Uterus (tissue), 4 donors: ENCODE data around the gene KIN. TPM values are rescaled to one million over a fixed set of nuclear protein-coding genes. Genes with fewer than 3 reads are reported as not detected.
"Not testable (repeated sequence)": the region's sequence is repeated elsewhere in the genome, so short reads cannot be mapped to it uniquely, and the experiment has no call there.

Experiments
- DNase-seq, 2 donors: peaks; one replicate each; pipeline ENCODE4 v3.0.0-alpha.2; 2019 to 2020
- H3K27ac ChIP-seq, 2 donors: fragments of 200-600 bp; sonication (generic); 1 replicate in 1 of 2; 2 replicates in 1 of 2; pipeline ENCODE4 v1.5.1; 2016 to 2018
- H3K27me3 ChIP-seq, 2 donors: fragments of 200-600 bp; sonication (generic); one replicate each; pipeline ENCODE4 v1.5.1; 2018 to 2019; ENCODE audit warnings: control low read depth in 1 of 2
- H3K36me3 ChIP-seq, 2 donors: fragments of 200-600 bp; sonication (generic); one replicate each; pipeline ENCODE4 v1.5.1; 2019; ENCODE audit warnings: control low read depth in 1 of 2
- H3K4me1 ChIP-seq, 2 donors: fragments of 200-600 bp; sonication (generic); one replicate each; pipeline ENCODE4 v1.5.1; 2018 to 2019; ENCODE audit warnings: control low read depth in 1 of 2
- H3K4me3 ChIP-seq, 2 donors: fragments of 200-600 bp; sonication (generic); 1 replicate in 1 of 2; 2 replicates in 1 of 2; pipeline ENCODE4 v1.5.1; 2018 to 2019; ENCODE audit warnings: mild to moderate bottlenecking in 1 of 2
- H3K9me3 ChIP-seq, 2 donors: fragments of 200-600 bp; sonication (generic); one replicate each; pipeline ENCODE4 v1.5.1; 2019; ENCODE audit warnings: control low read depth in 1 of 2
- CTCF ChIP-seq, 4 experiments: fragments of 200-600 bp in 2 of 4; fragments of 450-650 bp in 2 of 4; sonication (generic) in 2 of 4; IDR thresholded peaks; one replicate each; pipeline ENCODE4 v1.5.1; 2016 to 2019; ENCODE audit warnings: antibody characterized with exemption in 4 of 4, mild to moderate bottlenecking in 2 of 4, moderate library complexity in 1 of 4
- POLR2A ChIP-seq, 2 donors: fragments of 450-650 bp; IDR thresholded peaks; one replicate each; pipeline ENCODE4 v1.6.1; 2016; ENCODE audit warnings: antibody characterized with exemption in 2 of 2, mild to moderate bottlenecking in 1 of 2, moderate library complexity in 1 of 2
- intact Hi-C: fragments of 100-400 bp; cut with DNase I; formaldehyde crosslinking; loops from one replicate; pipeline ENCODE4 v1.15.1; 2023; ENCODE audit warnings: low total_unique reads
- total RNA-seq, 4 donors: library from RNA; depleted of rRNA in 3 of 4; stranded (reverse); fragments of >200 nt in 3 of 4; gene quantifications; one replicate each; pipeline versions ENCODE4 v1.1.0 to v1.2.4, GENCODE V29; 2014 to 2023
- donor health status: DM: yes; HTN: yes; CAD: no.

The KIN gene
- total RNA-seq, 4 donors from 2014 or later: 7.4 to 72.0 (median 14.5) TPM

GRCh38 chr10:7787150-7787856 is 490 bp downstream of the KIN start:
- DNase-seq: no peak
- H3K27ac ChIP-seq: peak overlapping the region; percentile 72 to 81
- H3K9me3 ChIP-seq: no peaks in the 10 kb centered on the region
- no peaks in the 10 kb centered on the region for H3K36me3 ChIP-seq
- peak overlapping the region; percentile 83 to 85 for H3K4me3 ChIP-seq
- intact Hi-C loops: no loop called here
- peaks cover 0 to 6% of the 10 kb centered on the region in 2 donors for H3K4me1 ChIP-seq
- TF ChIP-seq POLR2A (IDR thresholded peaks at IDR 0.05): no peak
- TF ChIP-seq CTCF (IDR thresholded peaks at IDR 0.05): no peak
- H3K27me3 ChIP-seq: no peaks in the 10 kb centered on the region

- no peaks in the 10 kb centered on the region for H3K9me3 ChIP-seq
- H3K27me3 ChIP-seq: no peaks in the 10 kb centered on the region
- no peak for DNase-seq
- TF ChIP-seq CTCF (IDR thresholded peaks at IDR 0.05) (no peak), POLR2A (IDR thresholded peaks at IDR 0.05) (no peak)
- no peak overlapping the region for H3K27ac ChIP-seq
- peaks cover 0 to 6% of the 10 kb centered on the region in 2 donors for H3K4me1 ChIP-seq
- no peaks in the 10 kb centered on the region for H3K36me3 ChIP-seq
- intact Hi-C loops: no loop called here
- H3K4me3 ChIP-seq: no peak overlapping the region
Measured at GRCh38 chr10:7786430-7786829, 1.4 kb downstream of the KIN start.

GRCh38 chr10:7782194-7782593 is 5.6 kb downstream of the KIN start:
- H3K9me3 ChIP-seq, H3K4me1 ChIP-seq, H3K27ac ChIP-seq, H3K4me3 ChIP-seq, H3K27me3 ChIP-seq, intact Hi-C loops, DNase-seq, H3K36me3 ChIP-seq: not testable (repeated sequence)

- TF ChIP-seq POLR2A (IDR thresholded peaks at IDR 0.05) (no peak), CTCF (IDR thresholded peaks at IDR 0.05) (no peak)
- Histone ChIP-seq H3K4me1 (no peaks in the 10 kb centered on the region), H3K27ac (no peak overlapping the region), H3K27me3 (no peaks in the 10 kb centered on the region), H3K36me3 (no peaks in the 10 kb centered on the region), H3K4me3 (no peak overlapping the region), H3K9me3 (no peaks in the 10 kb centered on the region)
- intact Hi-C loops: no loop called here
- no peak for DNase-seq
Measured at GRCh38 chr10:7776777-7777176, 11.0 kb downstream of the KIN start.

GRCh38 chr10:7773845-7774801 is 13.7 kb downstream of the KIN start:
- TF ChIP-seq CTCF (IDR thresholded peaks at IDR 0.05): no peak
- Histone ChIP-seq H3K27me3 (no peaks in the 10 kb centered on the region), H3K9me3 (no peaks in the 10 kb centered on the region), H3K36me3 (no peaks in the 10 kb centered on the region), H3K4me3 (no peak overlapping the region), H3K27ac (no peak overlapping the region), H3K4me1 (no peaks in the 10 kb centered on the region)
- intact Hi-C loops: no loop called here
- peak in 1 of 2 donors; percentile 17 for DNase-seq
